Measurements from ENCODE around the gene TGFB1. TPM values are rescaled to one million over a fixed set of nuclear protein-coding genes. Genes with fewer than 3 reads are reported as not detected.

TGFB1 gene
- total RNA-seq, 1 experiment from 2014 or later, result 54.6 TPM

- Histone ChIP-seq H3K27me3 (ENCODE audit: insufficient read depth, low read length) (no peaks in the 10 kb centered on the region), H3K27ac (ENCODE audit: low read depth, low read length) (no peak overlapping the region), H3K9me2 (ENCODE audit: insufficient read depth) (no peaks in the 10 kb centered on the region), H2AFZ (ENCODE audit: low read depth, low read length, poor library complexity, severe bottlenecking) (no peak overlapping the region), H4K20me1 (ENCODE audit: insufficient read depth) (no peaks in the 10 kb centered on the region), H3K36me3 (ENCODE audit: control insufficient read depth in 1 of 2, insufficient read depth in 2 of 2, low read length in 2 of 2) (peaks cover 5 to 25% of the 10 kb centered on the region in 2 experiments; a peak in 3 of 4 replicates), H3K4me1 (ENCODE audit: control insufficient read depth in 1 of 2, insufficient read depth in 2 of 2, low read length in 2 of 2) (peaks cover 0 to 15% of the 10 kb centered on the region in 2 experiments; a peak in 3 of 4 replicates), H3K4me2 (ENCODE audit: low read length) (no peak overlapping the region), H3K9ac (ENCODE audit: low read length) (no peak overlapping the region), H3K9me3 (ENCODE audit: control insufficient read depth in 1 of 2, insufficient read depth in 1 of 2, low read depth in 1 of 2, low read length in 2 of 2) (no peaks in the 10 kb centered on the region), H3K4me3 (replicated peaks in 1 of 2; ENCODE audit: low read depth in 1 of 2, low read length in 2 of 2) (no peak overlapping the region), H3K79me2 (ENCODE audit: insufficient read depth, low read length) (no peaks in the 10 kb centered on the region)
- no peak for TF ChIP-seq RAD21 (IDR thresholded peaks at IDR 0.05; ENCODE audit: low read depth)
- TF ChIP-seq POLR2A (IDR thresholded peaks at IDR 0.05; ENCODE audit: borderline replicate concordance, extremely low read depth, insufficient read depth, insufficient read length), result no peak
- TF ChIP-seq ELF1 (IDR thresholded peaks at IDR 0.05; ENCODE audit: borderline replicate concordance, low read depth), result no peak
- no peak for TF ChIP-seq ZFX (IDR thresholded peaks at IDR 0.05)
- TF ChIP-seq EZH2phosphoT487 (IDR thresholded peaks at IDR 0.05; ENCODE audit: borderline replicate concordance), result no peak
- TF ChIP-seq ZBTB33 (IDR thresholded peaks at IDR 0.05; ENCODE audit: extremely low read depth, insufficient replicate concordance, low read length), result no peak
- TF ChIP-seq FOSL1 (IDR thresholded peaks at IDR 0.05; ENCODE audit: low read depth), result no peak
- TF ChIP-seq, protein P1, sequence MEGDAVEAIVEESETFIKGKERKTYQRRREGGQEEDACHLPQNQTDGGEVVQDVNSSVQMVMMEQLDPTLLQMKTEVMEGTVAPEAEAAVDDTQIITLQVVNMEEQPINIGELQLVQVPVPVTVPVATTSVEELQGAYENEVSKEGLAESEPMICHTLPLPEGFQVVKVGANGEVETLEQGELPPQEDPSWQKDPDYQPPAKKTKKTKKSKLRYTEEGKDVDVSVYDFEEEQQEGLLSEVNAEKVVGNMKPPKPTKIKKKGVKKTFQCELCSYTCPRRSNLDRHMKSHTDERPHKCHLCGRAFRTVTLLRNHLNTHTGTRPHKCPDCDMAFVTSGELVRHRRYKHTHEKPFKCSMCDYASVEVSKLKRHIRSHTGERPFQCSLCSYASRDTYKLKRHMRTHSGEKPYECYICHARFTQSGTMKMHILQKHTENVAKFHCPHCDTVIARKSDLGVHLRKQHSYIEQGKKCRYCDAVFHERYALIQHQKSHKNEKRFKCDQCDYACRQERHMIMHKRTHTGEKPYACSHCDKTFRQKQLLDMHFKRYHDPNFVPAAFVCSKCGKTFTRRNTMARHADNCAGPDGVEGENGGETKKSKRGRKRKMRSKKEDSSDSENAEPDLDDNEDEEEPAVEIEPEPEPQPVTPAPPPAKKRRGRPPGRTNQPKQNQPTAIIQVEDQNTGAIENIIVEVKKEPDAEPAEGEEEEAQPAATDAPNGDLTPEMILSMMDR (IDR thresholded peaks at IDR 0.05 in 2 of 3, conservative IDR thresholded peaks at IDR 0.05 in 1 of 3; ENCODE audit: borderline replicate concordance in 1 of 3, insufficient read depth in 1 of 3, low read depth in 2 of 3, low read length in 2 of 3), result no peak
- TF ChIP-seq ATF3 (IDR thresholded peaks at IDR 0.05), result no peak
- no peak for TF ChIP-seq SRF (IDR thresholded peaks at IDR 0.05; ENCODE audit: low read depth)
- no peak for TF ChIP-seq JUND (IDR thresholded peaks at IDR 0.05)
- no peak for TF ChIP-seq POLR2AphosphoS5 (IDR thresholded peaks at IDR 0.05; ENCODE audit: low read depth, low read length)
- ATAC-seq, result no peak
- intact Hi-C loops (cut with micrococcal nuclease), result loop anchor here (5.0 kb wide), 1 partner anchor 252 kb away; no protein-coding TSS in a partner anchor
- CTCF ChIA-PET, result interaction anchor here (2.3 kb wide), 1 partner anchor 250 kb away, joined by 13 read pairs; no protein-coding TSS in a partner anchor
- no peak for DNase-seq (ENCODE audit: low read depth, low spot score)
- RAD21 ChIA-PET (ENCODE audit: low non-redundant PET in 1 of 2, low total read pairs in 2 of 2, uncharacterized antibody in 2 of 2, unreplicated experiment in 2 of 2), result no interaction called here
- no TSS peak for BruUV-seq (replicated peaks)
- POLR2A ChIA-PET, result no interaction called here
Observed at GRCh38 chr19:41320568-41320967, 33.2 kb downstream of the TGFB1 start.
